NCI-H2196 (cell line): ENCODE data around the gene C9orf50.
A peak's percentile ranks its signal among the peaks of the same experiment; 100 is the strongest.
"Not testable (repeated sequence)": the region's sequence is repeated elsewhere in the genome, so short reads cannot be mapped to it uniquely, and the experiment has no call there.

ENCODE experiments used
- DNase-seq: peaks from one replicate; lab custom pipeline; 2025; ENCODE audit not compliant: unreplicated experiment; lab: John Stamatoyannopoulos, UW

C9orf50 gene

GRCh38 chr9:129594632-129595031, 26.3 kb downstream of the C9orf50 start:
- DNase-seq = no peak

GRCh38 chr9:129592790-129593189, 28.1 kb downstream of the C9orf50 start:
- DNase-seq = not testable (repeated sequence)

- no peak for DNase-seq
Measured at GRCh38 chr9:129591916-129592315, 29.0 kb downstream of the C9orf50 start.

- no peak for DNase-seq
Measured at GRCh38 chr9:129590466-129590865, 30.4 kb downstream of the C9orf50 start.

- DNase-seq = no peak
Measured at GRCh38 chr9:129587487-129588262, 33.2 kb downstream of the C9orf50 start.

GRCh38 chr9:129586685-129587084, 34.2 kb downstream of the C9orf50 start:
- no peak for DNase-seq

- no peak for DNase-seq
Measured at GRCh38 chr9:129586245-129586644, 34.7 kb downstream of the C9orf50 start.

- no peak for DNase-seq
Measured at GRCh38 chr9:129585352-129585751, 35.5 kb downstream of the C9orf50 start.

- DNase-seq = peak; percentile 59
Measured at GRCh38 chr9:129584136-129584535, 36.8 kb downstream of the C9orf50 start.

- no peak for DNase-seq
Measured at GRCh38 chr9:129583308-129584038, 37.4 kb downstream of the C9orf50 start.

GRCh38 chr9:129582855-129583254, 38.0 kb downstream of the C9orf50 start:
- no peak for DNase-seq

- no peak for DNase-seq
Measured at GRCh38 chr9:129581505-129582189, 39.3 kb downstream of the C9orf50 start.

- DNase-seq = no peak
Measured at GRCh38 chr9:129580211-129580915, 40.5 kb downstream of the C9orf50 start.

- no peak for DNase-seq
Measured at GRCh38 chr9:129579294-129579693, 41.6 kb downstream of the C9orf50 start.

- no peak for DNase-seq
Measured at GRCh38 chr9:129576546-129577543, 44.1 kb downstream of the C9orf50 start.

- no peak for DNase-seq
Measured at GRCh38 chr9:129575818-129576217, 45.1 kb downstream of the C9orf50 start.

GRCh38 chr9:129574911-129575585, 45.9 kb downstream of the C9orf50 start:
- DNase-seq = no peak

GRCh38 chr9:129573977-129574376, 46.9 kb downstream of the C9orf50 start:
- no peak for DNase-seq

GRCh38 chr9:129572517-129572916, 48.4 kb downstream of the C9orf50 start:
- DNase-seq = no peak
